HG03457 (cell line): Measurements from ENCODE around the gene KRT7.
"Not testable (repeated sequence)": the region's sequence is repeated elsewhere in the genome, so short reads cannot be mapped to it uniquely, and the experiment has no call there.

Experiments
- ATAC-seq: cut with Tn5 transposase; IDR thresholded peaks from one replicate; pipeline ENCODE4 v1.9.1; 2021; ENCODE audit warnings: moderate number of reproducible peaks; ENCODE audit not compliant: unreplicated experiment

KRT7 gene

GRCh38 chr12:52229836-52230343 is 3.2 kb upstream of the KRT7 start:
- ATAC-seq = no peak

- no peak for ATAC-seq
These were observed 2.4 kb upstream of the KRT7 start for GRCh38 chr12:52230364-52231281.

- no peak for ATAC-seq
These were observed 1.5 kb upstream of the KRT7 start for GRCh38 chr12:52231305-52232202.

- ATAC-seq = no peak
These were observed 805 bp upstream of the KRT7 start for GRCh38 chr12:52232203-52232673.

GRCh38 chr12:52233462-52234207 is 592 bp downstream of the KRT7 start:
- ATAC-seq = no peak

GRCh38 chr12:52234223-52234810 is 1.3 kb downstream of the KRT7 start:
- ATAC-seq = no peak

- no peak for ATAC-seq
These were observed 2.1 kb downstream of the KRT7 start for GRCh38 chr12:52235001-52235764.

- ATAC-seq = no peak
These were observed 2.8 kb downstream of the KRT7 start for GRCh38 chr12:52235822-52236361.

- ATAC-seq = no peak
These were observed 3.5 kb downstream of the KRT7 start for GRCh38 chr12:52236386-52237050.

GRCh38 chr12:52238207-52238840 is 5.3 kb downstream of the KRT7 start:
- ATAC-seq = no peak

GRCh38 chr12:52238916-52239646 is 6.0 kb downstream of the KRT7 start:
- no peak for ATAC-seq

- no peak for ATAC-seq
These were observed 6.7 kb downstream of the KRT7 start for GRCh38 chr12:52239767-52240166.

- ATAC-seq = not testable (repeated sequence)
These were observed 7.2 kb downstream of the KRT7 start for GRCh38 chr12:52240247-52240646.

GRCh38 chr12:52241205-52241842 is 8.3 kb downstream of the KRT7 start:
- ATAC-seq = no peak

GRCh38 chr12:52242442-52243258 is 9.6 kb downstream of the KRT7 start:
- no peak for ATAC-seq

GRCh38 chr12:52243259-52243855 is 10.3 kb downstream of the KRT7 start:
- no peak for ATAC-seq
